AG04449 (cell line): Measurements from ENCODE around the gene PRRT4.

Source experiments
- CTCF ChIA-PET: fragments of 350-600 bp; formaldehyde crosslinking; extraction: SDS; loops from one replicate; lab custom pipeline; 2021; ENCODE audit warnings: antibody characterized with exemption; lab: Yijun Ruan, JAX
- POLR2A ChIA-PET: fragments of 400-600, 350-600 bp; formaldehyde crosslinking; extraction: SDS; loops from one replicate; lab custom pipeline; 2020; ENCODE audit warnings: antibody characterized with exemption, inconsistent platforms; lab: Yijun Ruan, JAX
- DNase-seq: peaks from one replicate; pipeline ENCODE4 v3.0.0-alpha.2; 2010; ENCODE audit warnings: low read depth, low spot score
- H3K4me3 ChIP-seq: 2 replicates; pipeline ENCODE4 v1.5.1; 2011; ENCODE audit warnings: low read depth, mild to moderate bottlenecking, control low read depth, low read length
- TF ChIP-seq, protein P1 (sequence below): IDR thresholded peaks from one replicate; pipeline ENCODE4 v1.5.1; 2011; ENCODE audit warnings: mild to moderate bottlenecking, moderate library complexity, low read length, control low read depth, inconsistent platforms; ENCODE audit not compliant: insufficient read depth; ENCODE audit errors: missing control alignments

PRRT4 gene

DNA sequence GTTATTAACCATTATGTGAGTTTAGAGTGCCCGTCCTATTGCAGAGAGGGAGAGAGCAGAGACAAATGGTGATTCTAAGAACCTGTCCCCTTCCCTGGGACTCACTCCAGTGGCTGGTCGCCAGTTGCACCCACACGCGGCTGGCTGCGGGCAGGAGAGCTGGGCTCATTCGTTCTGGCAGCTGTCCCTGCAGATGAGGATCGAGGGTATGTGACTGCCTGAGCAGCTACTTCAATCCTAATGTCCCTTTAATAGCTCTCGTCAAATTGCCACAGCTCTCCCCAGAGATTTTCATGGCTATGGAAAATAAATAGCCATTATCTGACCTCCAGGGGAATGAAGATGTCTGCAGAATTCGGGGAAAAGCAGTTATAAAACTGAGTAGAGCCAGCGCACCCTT is 59.4 kb downstream of the PRRT4 start:
- CTCF ChIA-PET, result interaction anchor here (1.3 to 3.0 kb wide), 3 partner anchors 9 to 35 kb away, joined by 3 to 8 read pairs (median 4); no protein-coding TSS in a partner anchor
- POLR2A ChIA-PET, result no interaction called here

More for the DNA sequence above, 59.4 kb downstream of the PRRT4 start:
- TF ChIP-seq, protein P1, sequence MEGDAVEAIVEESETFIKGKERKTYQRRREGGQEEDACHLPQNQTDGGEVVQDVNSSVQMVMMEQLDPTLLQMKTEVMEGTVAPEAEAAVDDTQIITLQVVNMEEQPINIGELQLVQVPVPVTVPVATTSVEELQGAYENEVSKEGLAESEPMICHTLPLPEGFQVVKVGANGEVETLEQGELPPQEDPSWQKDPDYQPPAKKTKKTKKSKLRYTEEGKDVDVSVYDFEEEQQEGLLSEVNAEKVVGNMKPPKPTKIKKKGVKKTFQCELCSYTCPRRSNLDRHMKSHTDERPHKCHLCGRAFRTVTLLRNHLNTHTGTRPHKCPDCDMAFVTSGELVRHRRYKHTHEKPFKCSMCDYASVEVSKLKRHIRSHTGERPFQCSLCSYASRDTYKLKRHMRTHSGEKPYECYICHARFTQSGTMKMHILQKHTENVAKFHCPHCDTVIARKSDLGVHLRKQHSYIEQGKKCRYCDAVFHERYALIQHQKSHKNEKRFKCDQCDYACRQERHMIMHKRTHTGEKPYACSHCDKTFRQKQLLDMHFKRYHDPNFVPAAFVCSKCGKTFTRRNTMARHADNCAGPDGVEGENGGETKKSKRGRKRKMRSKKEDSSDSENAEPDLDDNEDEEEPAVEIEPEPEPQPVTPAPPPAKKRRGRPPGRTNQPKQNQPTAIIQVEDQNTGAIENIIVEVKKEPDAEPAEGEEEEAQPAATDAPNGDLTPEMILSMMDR, result no peak
- DNase-seq, result no peak
- no peak overlapping the region for H3K4me3 ChIP-seq
